Measurements from ENCODE around the gene ANKS3.

- no peak for TF ChIP-seq CTCF (IDR thresholded peaks at IDR 0.05; ENCODE audit: insufficient read depth, low read length, poor library complexity, severe bottlenecking)
- no peak for TF ChIP-seq EZH2phosphoT487 (conservative IDR thresholded peaks at IDR 0.05; ENCODE audit: low read length)
Measured at GRCh38 chr16:4704491-4704890, 29.6 kb downstream of the ANKS3 start.

All from SU-DHL-6 (cell line).